ENCODE measurements around the gene RBBP8. TPM values are rescaled to one million over a fixed set of nuclear protein-coding genes. Genes with fewer than 3 reads are reported as not detected.

RBBP8 gene
- total RNA-seq, 1 experiment from 2014 or later = 62.4 TPM

DNA sequence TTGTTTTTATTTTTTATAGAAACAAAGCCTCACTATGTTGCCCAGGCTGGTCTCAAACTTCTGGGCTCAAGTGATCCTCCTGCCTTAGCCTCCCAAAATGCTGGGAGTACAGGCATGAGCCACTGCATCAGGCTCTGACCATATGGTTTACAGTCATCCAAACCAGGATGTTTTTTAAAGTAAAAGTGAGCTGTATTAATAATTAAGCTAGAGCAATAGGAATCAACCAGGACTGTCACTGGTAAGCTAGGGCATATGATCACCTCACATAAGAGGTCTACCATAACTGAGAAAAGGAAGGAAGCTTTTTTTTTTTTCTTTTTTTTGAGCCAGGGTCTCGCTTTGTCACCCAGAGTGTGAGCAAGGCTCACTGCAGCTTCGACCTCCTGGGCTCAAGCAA lies 8.5 kb upstream of the RBBP8 start:
- H3K4me3 Mint-ChIP-seq (ENCODE audit: low read depth, unreplicated experiment) = no peak overlapping the region
- intact Hi-C loops (cut with micrococcal nuclease; ENCODE audit: unreplicated experiment) = loop anchor here (5.0 kb wide), 1 partner anchor 52 kb away; no protein-coding TSS in a partner anchor
- H3K27me3 Mint-ChIP-seq (ENCODE audit: unreplicated experiment) = no peaks in the 10 kb centered on the region
- H3K9me3 Mint-ChIP-seq (ENCODE audit: low read depth, unreplicated experiment) = no peaks in the 10 kb centered on the region
- H3K27ac Mint-ChIP-seq (ENCODE audit: unreplicated experiment) = no peak overlapping the region
- H3K36me3 Mint-ChIP-seq (ENCODE audit: insufficient read depth, unreplicated experiment) = no peaks in the 10 kb centered on the region
- no peak for DNase-seq
- H3K4me1 Mint-ChIP-seq (ENCODE audit: low read depth, unreplicated experiment) = peaks cover 23% of the 10 kb centered on the region
- TF ChIP-seq, protein P1, sequence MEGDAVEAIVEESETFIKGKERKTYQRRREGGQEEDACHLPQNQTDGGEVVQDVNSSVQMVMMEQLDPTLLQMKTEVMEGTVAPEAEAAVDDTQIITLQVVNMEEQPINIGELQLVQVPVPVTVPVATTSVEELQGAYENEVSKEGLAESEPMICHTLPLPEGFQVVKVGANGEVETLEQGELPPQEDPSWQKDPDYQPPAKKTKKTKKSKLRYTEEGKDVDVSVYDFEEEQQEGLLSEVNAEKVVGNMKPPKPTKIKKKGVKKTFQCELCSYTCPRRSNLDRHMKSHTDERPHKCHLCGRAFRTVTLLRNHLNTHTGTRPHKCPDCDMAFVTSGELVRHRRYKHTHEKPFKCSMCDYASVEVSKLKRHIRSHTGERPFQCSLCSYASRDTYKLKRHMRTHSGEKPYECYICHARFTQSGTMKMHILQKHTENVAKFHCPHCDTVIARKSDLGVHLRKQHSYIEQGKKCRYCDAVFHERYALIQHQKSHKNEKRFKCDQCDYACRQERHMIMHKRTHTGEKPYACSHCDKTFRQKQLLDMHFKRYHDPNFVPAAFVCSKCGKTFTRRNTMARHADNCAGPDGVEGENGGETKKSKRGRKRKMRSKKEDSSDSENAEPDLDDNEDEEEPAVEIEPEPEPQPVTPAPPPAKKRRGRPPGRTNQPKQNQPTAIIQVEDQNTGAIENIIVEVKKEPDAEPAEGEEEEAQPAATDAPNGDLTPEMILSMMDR (IDR thresholded peaks at IDR 0.05; ENCODE audit: unreplicated experiment) = no peak
- CTCF ChIA-PET = interaction anchor here (0.7 to 1.5 kb wide), 4 partner anchors 8 to 40 kb away, joined by 4 to 6 read pairs (median 4); partner anchors contain the start of gene RBBP8
- BruUV-seq (replicated peaks) = no TSS peak

DNA sequence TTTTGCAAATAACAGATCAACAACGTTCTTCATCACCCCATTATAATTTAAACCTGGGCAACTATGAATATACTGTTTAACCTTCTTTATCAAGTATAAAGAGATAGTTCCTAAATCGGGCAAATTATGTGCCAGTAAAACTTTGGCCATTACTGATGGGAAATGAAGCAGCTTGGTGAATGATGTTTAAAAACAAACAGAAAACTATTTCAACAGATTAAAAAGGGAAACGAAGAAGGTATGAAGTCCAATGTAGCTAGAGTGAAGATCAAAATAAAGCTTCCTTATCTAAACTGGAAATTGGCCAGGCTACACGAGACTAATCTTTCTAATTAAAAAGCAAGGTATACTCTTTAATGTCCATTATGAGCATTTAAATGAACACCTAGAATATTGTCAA lies 6.7 kb upstream of the RBBP8 start:
- Mint-ChIP-seq H3K27ac (ENCODE audit: unreplicated experiment) (no peak overlapping the region), H3K36me3 (ENCODE audit: insufficient read depth, unreplicated experiment) (no peaks in the 10 kb centered on the region), H3K4me3 (ENCODE audit: low read depth, unreplicated experiment) (no peak overlapping the region), H3K4me1 (ENCODE audit: low read depth, unreplicated experiment) (peaks cover 11% of the 10 kb centered on the region), H3K9me3 (ENCODE audit: low read depth, unreplicated experiment) (no peaks in the 10 kb centered on the region), H3K27me3 (ENCODE audit: unreplicated experiment) (no peaks in the 10 kb centered on the region)
- CTCF ChIA-PET = no interaction called here
- intact Hi-C loops (cut with micrococcal nuclease; ENCODE audit: unreplicated experiment) = no loop called here
- TF ChIP-seq, protein P1 (IDR thresholded peaks at IDR 0.05; ENCODE audit: unreplicated experiment) = no peak
- no peak for DNase-seq
- no TSS peak for BruUV-seq (replicated peaks)

- intact Hi-C loops (cut with micrococcal nuclease; ENCODE audit: unreplicated experiment) = no loop called here
- CTCF ChIA-PET = interaction anchor here (0.6 kb wide), 1 partner anchor 179 kb away, joined by 4 read pairs; no protein-coding TSS in a partner anchor
- Mint-ChIP-seq H3K4me1 (ENCODE audit: low read depth, unreplicated experiment) (peaks cover 9% of the 10 kb centered on the region), H3K4me3 (ENCODE audit: low read depth, unreplicated experiment) (no peak overlapping the region), H3K9me3 (ENCODE audit: low read depth, unreplicated experiment) (no peaks in the 10 kb centered on the region), H3K27ac (ENCODE audit: unreplicated experiment) (no peak overlapping the region), H3K27me3 (ENCODE audit: unreplicated experiment) (no peaks in the 10 kb centered on the region), H3K36me3 (ENCODE audit: insufficient read depth, unreplicated experiment) (peaks cover 9% of the 10 kb centered on the region)
- TF ChIP-seq, protein P1 (IDR thresholded peaks at IDR 0.05; ENCODE audit: unreplicated experiment) = no peak
- no peak for DNase-seq
- no TSS peak for BruUV-seq (replicated peaks)
These were observed 4.8 kb upstream of the RBBP8 start for GRCh38 chr18:22928339-22928738.

GRCh38 chr18:22930089-22930713 lies 2.9 kb upstream of the RBBP8 start:
- BruUV-seq (replicated peaks) = no TSS peak
- peak; percentile 89 for DNase-seq
- no peak overlapping the region for H3K4me3 Mint-ChIP-seq (ENCODE audit: low read depth, unreplicated experiment)
- no peaks in the 10 kb centered on the region for H3K9me3 Mint-ChIP-seq (ENCODE audit: low read depth, unreplicated experiment)
- peaks cover 9% of the 10 kb centered on the region for H3K4me1 Mint-ChIP-seq (ENCODE audit: low read depth, unreplicated experiment)
- TF ChIP-seq, protein P1 (IDR thresholded peaks at IDR 0.05; ENCODE audit: unreplicated experiment) = peak; percentile 49
- H3K36me3 Mint-ChIP-seq (ENCODE audit: insufficient read depth, unreplicated experiment) = peaks cover 18% of the 10 kb centered on the region
- H3K27ac Mint-ChIP-seq (ENCODE audit: unreplicated experiment) = no peak overlapping the region
- intact Hi-C loops (cut with micrococcal nuclease; ENCODE audit: unreplicated experiment) = loop anchor here (5.0 kb wide), 3 partner anchors 47 to 83 kb away; no protein-coding TSS in a partner anchor
- no peaks in the 10 kb centered on the region for H3K27me3 Mint-ChIP-seq (ENCODE audit: unreplicated experiment)
- CTCF ChIA-PET = interaction anchor here (0.9 to 1.3 kb wide), 2 partner anchors 10 to 53 kb away, joined by 3 read pairs; no protein-coding TSS in a partner anchor
